ENCODE data around the gene SBF2. TPM values are rescaled to one million over a fixed set of nuclear protein-coding genes. Genes with fewer than 3 reads are reported as not detected.

The SBF2 gene
- total RNA-seq, 3 donors from 2014 or later (not counting 1 experiment from before 2014, with no cell fraction given): 25.2 to 26.9 (median 26.3) TPM

- Histone ChIP-seq H3K4me3 (ENCODE audit: low read length) (no peak overlapping the region), H3K27me3 (ENCODE audit: control insufficient read depth, insufficient read depth, low read length) (no peaks in the 10 kb centered on the region), H3K36me3 (ENCODE audit: control insufficient read depth, insufficient read depth, low read length) (peaks cover 21% of the 10 kb centered on the region), H3K4me1 (ENCODE audit: control insufficient read depth, insufficient read depth, low read length) (no peaks in the 10 kb centered on the region), H3K9me3 (ENCODE audit: control insufficient read depth, insufficient read depth, low read length) (peaks cover 4% of the 10 kb centered on the region), H3K27ac (ENCODE audit: low read length) (no peak overlapping the region)
- H3K4me1 Mint-ChIP-seq: peaks cover 7 to 10% of the 10 kb centered on the region in 2 donors
- ATAC-seq: no peak
- H3K27ac Mint-ChIP-seq: no peak overlapping the region
- intact Hi-C loops (cut with micrococcal nuclease): no loop called here
- H3K27me3 Mint-ChIP-seq (ENCODE audit: low read depth in 2 of 2): no peaks in the 10 kb centered on the region
- H3K36me3 Mint-ChIP-seq: peaks cover 28% of the 10 kb centered on the region
- no CpG with 5 or more reads among the region's 2 CpGs for WGBS (ENCODE audit: insufficient coverage)
- no peak for TF ChIP-seq CTCF (IDR thresholded peaks at IDR 0.05)
- no peak overlapping the region for H3K4me3 Mint-ChIP-seq
- H3K9me3 Mint-ChIP-seq: peaks cover 2 to 13% of the 10 kb centered on the region in 2 donors
- no peak for DNase-seq
Measured at GRCh38 chr11:9735919-9736318, 558.1 kb downstream of the SBF2 start.

DNA sequence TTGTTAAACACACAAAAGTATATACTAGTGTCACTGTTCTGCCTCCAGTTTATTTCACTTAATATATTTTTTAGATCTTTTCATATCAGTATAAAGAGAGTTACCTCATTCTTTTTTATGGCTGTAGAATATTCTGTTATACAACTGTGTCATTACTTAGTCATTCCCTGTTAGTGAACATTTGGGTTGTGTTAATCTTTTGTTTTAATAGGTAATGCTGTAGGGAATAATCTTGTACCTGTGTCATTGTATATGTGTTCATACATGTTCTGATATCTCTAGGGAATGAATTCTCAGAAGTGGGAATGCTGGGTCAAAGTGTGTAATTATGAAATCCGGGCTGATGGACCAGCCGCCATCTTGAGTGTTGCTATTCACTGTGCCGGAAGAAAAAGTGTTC lies 558.8 kb downstream of the SBF2 start:
- H3K36me3 ChIP-seq (ENCODE audit: control insufficient read depth, insufficient read depth, low read length): peaks cover 22% of the 10 kb centered on the region
- no peak overlapping the region for H3K27ac Mint-ChIP-seq
- H3K4me1 Mint-ChIP-seq: peaks cover 7 to 10% of the 10 kb centered on the region in 2 donors
- peaks cover 4% of the 10 kb centered on the region for H3K9me3 ChIP-seq (ENCODE audit: control insufficient read depth, insufficient read depth, low read length)
- TF ChIP-seq CTCF (IDR thresholded peaks at IDR 0.05): no peak
- peaks cover 26% of the 10 kb centered on the region for H3K36me3 Mint-ChIP-seq
- H3K4me1 ChIP-seq (ENCODE audit: control insufficient read depth, insufficient read depth, low read length): no peaks in the 10 kb centered on the region
- no peak overlapping the region for H3K4me3 ChIP-seq (ENCODE audit: low read length)
- no peak overlapping the region for H3K27ac ChIP-seq (ENCODE audit: low read length)
- no peak overlapping the region for H3K4me3 Mint-ChIP-seq
- ATAC-seq (no peak), DNase-seq (no peak)
- H3K9me3 Mint-ChIP-seq: peaks cover 2 to 13% of the 10 kb centered on the region in 2 donors
- no peaks in the 10 kb centered on the region for H3K27me3 Mint-ChIP-seq (ENCODE audit: low read depth in 2 of 2)
- WGBS (ENCODE audit: insufficient coverage): 93% methylated on average over 3 of the region's 3 CpGs
- no peaks in the 10 kb centered on the region for H3K27me3 ChIP-seq (ENCODE audit: control insufficient read depth, insufficient read depth, low read length)
- intact Hi-C loops (cut with micrococcal nuclease): no loop called here

DNA sequence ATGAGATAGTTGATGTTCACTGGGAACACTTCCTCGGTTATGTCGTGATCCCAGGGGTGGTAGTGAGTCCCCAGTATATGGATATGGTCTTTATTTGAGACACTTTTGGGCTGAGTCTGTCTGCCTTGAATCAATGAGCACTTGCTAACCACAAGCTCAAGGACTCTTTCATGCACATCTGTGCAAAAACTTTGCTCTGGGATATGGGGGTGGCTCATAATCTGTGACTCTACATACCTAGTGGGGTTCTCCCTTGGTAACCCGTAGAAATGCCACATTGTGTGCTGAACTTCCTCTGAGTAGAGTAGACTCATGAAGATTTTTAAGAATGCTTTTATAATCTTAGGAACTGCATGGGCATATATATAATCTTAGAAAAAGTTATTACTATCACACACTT lies 560.8 kb downstream of the SBF2 start:
- Mint-ChIP-seq H3K4me1 (no peaks in the 10 kb centered on the region), H3K9me3 (peaks cover 2 to 13% of the 10 kb centered on the region in 2 donors), H3K4me3 (no peak overlapping the region), H3K36me3 (peaks cover 20% of the 10 kb centered on the region), H3K27ac (no peak overlapping the region), H3K27me3 (ENCODE audit: low read depth in 2 of 2) (no peaks in the 10 kb centered on the region)
- Histone ChIP-seq H3K36me3 (ENCODE audit: control insufficient read depth, insufficient read depth, low read length) (peaks cover 18% of the 10 kb centered on the region), H3K27ac (ENCODE audit: low read length) (no peak overlapping the region), H3K4me3 (ENCODE audit: low read length) (no peak overlapping the region), H3K4me1 (ENCODE audit: control insufficient read depth, insufficient read depth, low read length) (peaks cover 3% of the 10 kb centered on the region), H3K27me3 (ENCODE audit: control insufficient read depth, insufficient read depth, low read length) (no peaks in the 10 kb centered on the region), H3K9me3 (ENCODE audit: control insufficient read depth, insufficient read depth, low read length) (peaks cover 4% of the 10 kb centered on the region)
- intact Hi-C loops (cut with micrococcal nuclease): no loop called here
- no peak for TF ChIP-seq CTCF (IDR thresholded peaks at IDR 0.05)
- WGBS (ENCODE audit: insufficient coverage): 92% methylated on average over 3 of the region's 3 CpGs
- no peak for ATAC-seq
- DNase-seq: no peak

DNA sequence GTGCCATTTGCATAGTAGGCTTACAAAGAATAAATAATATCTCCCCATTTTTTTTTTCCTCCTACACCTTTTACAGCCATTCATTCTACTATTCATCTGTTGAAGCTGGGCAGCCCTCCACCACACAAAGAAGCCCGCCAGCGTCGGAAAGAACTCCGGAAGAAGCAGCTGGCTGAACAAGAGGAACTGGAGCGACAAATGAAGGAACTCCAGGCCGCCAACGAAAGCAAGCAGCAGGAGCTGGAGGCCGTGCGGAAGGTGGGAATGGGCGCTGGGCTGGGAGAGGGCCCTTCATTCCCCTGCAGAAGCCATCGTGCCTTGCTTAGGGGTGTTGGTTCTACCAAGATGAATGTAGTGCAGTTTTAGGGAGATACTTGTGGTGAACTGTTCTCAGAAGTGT lies 561.6 kb downstream of the SBF2 start:
- Mint-ChIP-seq H3K36me3 (peaks cover 20% of the 10 kb centered on the region), H3K4me3 (no peak overlapping the region), H3K4me1 (no peaks in the 10 kb centered on the region), H3K9me3 (peaks cover 2 to 13% of the 10 kb centered on the region in 2 donors), H3K27me3 (ENCODE audit: low read depth in 2 of 2) (no peaks in the 10 kb centered on the region), H3K27ac (no peak overlapping the region)
- Histone ChIP-seq H3K4me1 (ENCODE audit: control insufficient read depth, insufficient read depth, low read length) (peaks cover 3% of the 10 kb centered on the region), H3K4me3 (ENCODE audit: low read length) (no peak overlapping the region), H3K27me3 (ENCODE audit: control insufficient read depth, insufficient read depth, low read length) (no peaks in the 10 kb centered on the region), H3K27ac (ENCODE audit: low read length) (no peak overlapping the region), H3K36me3 (ENCODE audit: control insufficient read depth, insufficient read depth, low read length) (peaks cover 22% of the 10 kb centered on the region), H3K9me3 (ENCODE audit: control insufficient read depth, insufficient read depth, low read length) (peaks cover 4% of the 10 kb centered on the region)
- intact Hi-C loops (cut with micrococcal nuclease): no loop called here
- ATAC-seq (no peak), DNase-seq (no peak)
- TF ChIP-seq CTCF (IDR thresholded peaks at IDR 0.05): no peak
- WGBS (ENCODE audit: insufficient coverage): 80% methylated on average over 11 of the region's 11 CpGs

All from natural killer cell (primary cell).